Upper lobe of left lung (tissue), 4 donors: ENCODE data around the gene TECPR1.

Experiments used
- CTCF ChIP-seq, 6 experiments: fragments of 450-650 bp in 4 of 6; fragments of 200-600 bp in 2 of 6; sonication (generic) in 2 of 6; IDR thresholded peaks; one replicate each; pipeline ENCODE4 v1.5.1; 2016 to 2019; ENCODE audit warnings: antibody characterized with exemption in 6 of 6
- EP300 ChIP-seq, 4 donors: sonication (generic); formaldehyde crosslinking; IDR thresholded peaks; one replicate each; pipeline ENCODE4 v1.5.1; 2017; ENCODE audit warnings: antibody characterized with exemption in 4 of 4, control low read depth in 2 of 4
- POLR2A ChIP-seq, 4 donors: fragments of 450-650 bp; IDR thresholded peaks; one replicate each; pipeline ENCODE4 v1.5.1; 2016 to 2017; ENCODE audit warnings: antibody characterized with exemption in 4 of 4, mild to moderate bottlenecking in 2 of 4
- POLR2AphosphoS5 ChIP-seq, 2 donors: sonication (generic); formaldehyde crosslinking; IDR thresholded peaks; one replicate each; pipeline ENCODE4 v1.5.1; 2017; ENCODE audit warnings: antibody characterized with exemption in 2 of 2

- peak in 2 of 4 donors; percentile 35 to 90 for TF ChIP-seq POLR2A (IDR thresholded peaks at IDR 0.05)
- TF ChIP-seq CTCF (IDR thresholded peaks at IDR 0.05): peak in 2 of 6 experiments; percentile 16 to 20
- peak; percentile 66 to 86 for TF ChIP-seq POLR2AphosphoS5 (IDR thresholded peaks at IDR 0.05)
- no peak for TF ChIP-seq EP300 (IDR thresholded peaks at IDR 0.05)
Measured at GRCh38 chr7:98284335-98285036, 32.5 kb upstream of the TECPR1 start.
